Measurements from ENCODE around the gene DCTN4.

- TF ChIP-seq CTCF (IDR thresholded peaks at IDR 0.05) (no peak), ZFX (IDR thresholded peaks at IDR 0.05; ENCODE audit: borderline replicate concordance) (no peak)
These were observed 30.6 kb upstream of the DCTN4 start for GRCh38 chr5:150789450-150789849.
